SK-N-MC (cell line): ENCODE measurements around the gene DOC2B.
"Not testable (repeated sequence)": the region's sequence is repeated elsewhere in the genome, so short reads cannot be mapped to it uniquely, and the experiment has no call there.

Experiments
- EZH2 ChIP-seq: fragments of 200-600 bp; sonication (generic); IDR thresholded peaks from one replicate; pipeline ENCODE4 v1.6.1; 2017; ENCODE audit warnings: antibody characterized with exemption
- POLR2AphosphoS5 ChIP-seq: IDR thresholded peaks from 2 replicates; pipeline ENCODE4 v1.6.1; 2012; ENCODE audit warnings: mild to moderate bottlenecking, low read depth, low read length, borderline replicate concordance

DNA sequence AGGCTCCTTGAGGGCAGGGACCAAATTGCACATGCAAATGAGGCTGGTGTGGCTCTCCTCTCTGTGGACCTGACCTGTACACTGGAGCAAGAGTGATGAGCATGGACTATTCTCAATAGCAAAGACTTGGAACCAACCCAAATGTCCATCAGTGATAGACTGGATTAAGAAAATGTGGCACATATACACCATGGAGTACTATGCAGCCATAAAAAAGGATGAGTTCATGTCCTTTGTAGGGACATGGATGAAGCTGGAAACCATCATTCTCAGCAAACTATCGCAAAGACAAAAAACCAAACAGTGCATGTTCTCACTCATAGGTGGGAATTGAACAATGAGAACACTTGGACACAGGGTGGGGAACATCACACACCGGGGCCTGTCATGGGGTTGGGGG is 43.1 kb upstream of the DOC2B start:
- not testable (repeated sequence) for TF ChIP-seq POLR2AphosphoS5, EZH2
